ENCODE results near the gene CDADC1.
"Not testable (repeated sequence)": the region's sequence is repeated elsewhere in the genome, so short reads cannot be mapped to it uniquely, and the experiment has no call there.

CDADC1 gene

DNA sequence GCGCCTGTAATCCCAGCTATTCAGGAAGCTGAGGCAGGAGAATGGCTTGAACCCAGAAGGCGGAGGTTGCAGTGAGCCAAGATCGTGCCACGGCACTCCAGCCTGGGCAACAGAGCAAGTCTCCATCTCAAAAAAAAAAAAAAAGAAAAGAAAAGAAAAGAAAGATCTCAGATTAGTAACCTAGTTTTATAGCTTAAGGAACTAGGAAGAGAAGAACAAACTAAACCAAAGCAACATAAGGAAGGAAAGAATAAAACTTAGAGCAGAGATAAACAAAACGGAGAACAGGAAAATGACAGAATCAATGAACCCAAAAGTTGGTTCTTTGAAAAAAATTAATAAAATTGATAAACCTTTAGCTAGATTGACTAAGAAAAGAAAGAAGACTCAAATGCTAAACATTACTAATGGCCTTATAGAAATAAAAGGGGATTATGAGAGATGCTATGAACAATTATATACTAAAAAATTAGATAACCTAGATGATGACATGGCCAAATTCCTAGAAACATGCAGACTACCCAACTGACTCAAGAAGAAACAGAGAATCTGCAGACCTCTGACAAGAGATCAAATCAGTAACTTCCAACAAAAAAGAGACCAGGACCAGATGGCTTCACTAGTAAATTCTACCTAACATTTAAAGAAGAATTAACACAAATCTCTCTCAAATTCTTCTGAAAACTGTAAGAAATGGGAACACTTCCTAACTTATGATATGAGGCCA lies 68.2 kb downstream of the CDADC1 start:
- DNase-seq (ENCODE audit: low spot score): no peak

DNA sequence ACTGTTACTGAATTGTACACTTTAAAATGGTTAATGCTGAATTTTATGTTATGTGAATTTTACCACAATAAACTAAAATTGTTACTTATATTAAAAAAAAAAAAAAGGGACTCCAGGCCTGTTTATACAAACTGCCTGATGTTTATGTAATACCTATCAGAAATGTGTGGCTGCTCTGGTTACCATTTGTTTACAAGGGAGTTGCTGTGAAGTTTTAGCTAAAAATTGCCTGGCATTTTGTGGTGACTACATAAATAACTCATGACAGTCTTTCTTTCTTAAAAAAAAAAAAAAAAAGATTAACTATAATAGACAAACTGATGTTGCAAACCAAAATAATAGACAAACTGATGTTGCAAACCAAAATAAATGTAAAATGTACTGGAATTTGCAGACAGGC lies 71.8 kb downstream of the CDADC1 start:
- DNase-seq (ENCODE audit: low spot score): no peak

DNA sequence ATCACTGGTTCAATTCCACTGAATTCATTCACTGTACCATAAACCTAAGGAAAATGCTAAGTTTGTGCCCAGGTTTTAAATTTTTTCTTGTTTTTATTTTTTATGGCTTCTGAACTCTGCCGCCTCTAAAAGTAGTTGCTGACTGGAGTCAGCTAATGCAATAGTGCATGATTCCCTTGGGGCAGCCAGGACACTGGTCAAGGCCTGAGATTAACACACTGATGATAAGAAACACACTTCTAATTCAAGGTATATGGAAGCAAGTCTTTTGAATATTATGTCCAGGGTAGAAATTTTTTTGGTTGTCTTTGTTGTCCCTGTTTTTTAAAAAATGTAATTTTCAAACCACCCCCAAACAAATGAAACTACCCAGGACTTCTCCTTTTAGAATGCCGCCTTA lies 72.2 kb downstream of the CDADC1 start:
- no peak for DNase-seq (ENCODE audit: low spot score)

DNA sequence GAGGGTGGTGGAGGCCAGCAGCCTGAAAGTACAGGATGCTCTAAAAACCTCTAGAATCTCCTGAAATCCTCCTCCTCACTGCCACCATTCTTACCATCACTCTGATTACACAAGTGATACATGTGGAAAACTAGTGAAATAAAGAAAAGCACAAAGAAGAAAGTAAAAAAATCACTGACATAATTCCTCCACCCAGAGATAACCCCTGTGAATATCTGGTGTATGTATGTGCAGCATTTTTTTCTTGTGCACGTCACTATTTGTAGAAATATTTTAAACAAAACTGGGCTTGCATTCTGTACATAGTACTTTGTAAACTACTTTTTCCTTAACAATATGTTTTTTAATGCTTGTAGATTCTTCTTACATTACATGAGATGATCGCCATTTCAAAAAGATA lies 73.2 kb downstream of the CDADC1 start:
- DNase-seq (ENCODE audit: low spot score): no peak

DNA sequence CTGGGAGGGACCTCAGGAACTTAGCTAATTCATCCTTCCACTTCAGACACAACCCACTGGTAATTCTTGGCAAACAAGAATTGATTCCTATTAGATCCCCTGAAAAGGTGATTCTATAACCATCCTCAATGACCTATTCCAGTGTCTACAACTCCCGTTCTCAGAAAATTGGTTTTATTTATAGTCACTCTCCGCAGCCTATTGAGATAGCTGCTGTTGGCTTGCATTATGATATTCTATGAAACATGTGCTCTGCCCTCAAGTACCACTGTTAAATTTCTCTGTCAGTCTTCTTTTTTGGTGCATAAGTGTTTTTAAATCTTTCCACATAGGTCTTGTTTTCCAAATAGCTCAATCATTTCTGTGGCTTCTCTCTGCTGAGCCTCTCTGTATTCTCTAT lies 75.0 kb downstream of the CDADC1 start:
- DNase-seq (ENCODE audit: low spot score): no peak

DNA sequence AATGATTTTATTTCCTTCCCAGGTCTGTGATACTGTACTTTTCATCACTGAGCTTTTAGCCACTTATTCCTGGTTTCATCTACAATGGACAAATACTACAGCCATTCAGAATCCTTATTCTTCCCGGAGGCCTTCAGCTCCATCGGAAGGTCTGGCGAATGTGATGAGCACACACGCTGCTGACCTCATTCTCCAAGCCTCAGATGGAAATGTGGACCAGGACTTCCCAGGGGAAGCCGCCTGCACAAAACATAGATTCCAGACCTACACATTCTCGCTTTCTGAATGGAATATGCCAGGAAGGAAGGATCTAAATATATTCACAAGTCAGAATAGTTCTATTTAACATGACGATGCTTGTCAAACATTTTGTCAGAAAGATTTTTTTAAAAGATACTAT lies 75.6 kb downstream of the CDADC1 start:
- DNase-seq (ENCODE audit: low spot score): no peak

DNA sequence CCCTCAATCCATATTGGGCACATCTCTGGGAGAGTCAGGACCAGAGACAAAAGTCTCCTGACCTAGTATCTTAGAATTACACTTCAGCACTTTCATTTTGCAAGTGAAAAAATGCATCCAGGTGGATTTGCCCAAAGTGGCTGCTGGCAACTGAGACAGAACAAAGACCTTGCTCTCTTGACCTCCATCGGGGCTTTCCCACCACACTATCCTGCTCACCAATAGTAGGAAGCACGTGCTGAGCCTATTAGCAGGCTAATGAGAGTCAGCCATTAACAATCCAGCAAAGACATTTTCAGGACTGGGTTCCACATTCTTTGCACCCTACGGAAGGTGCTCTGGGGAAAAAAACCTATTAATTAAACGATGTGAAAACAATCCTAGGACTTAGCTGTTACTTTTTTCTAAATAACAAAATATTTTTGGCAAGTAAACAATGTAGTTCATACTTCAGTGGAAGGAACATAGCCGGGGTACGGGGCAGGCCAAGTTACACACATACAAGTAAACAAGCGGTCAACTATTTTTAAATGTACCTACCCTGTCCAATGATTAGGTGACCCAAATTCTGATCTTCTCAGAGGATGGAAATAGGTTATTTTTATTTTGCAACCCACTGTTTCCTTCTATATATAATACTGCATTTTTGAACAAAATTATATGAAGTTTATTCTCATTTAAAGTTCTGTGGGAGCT lies 78.6 kb downstream of the CDADC1 start:
- no peak for DNase-seq (ENCODE audit: low spot score)

DNA sequence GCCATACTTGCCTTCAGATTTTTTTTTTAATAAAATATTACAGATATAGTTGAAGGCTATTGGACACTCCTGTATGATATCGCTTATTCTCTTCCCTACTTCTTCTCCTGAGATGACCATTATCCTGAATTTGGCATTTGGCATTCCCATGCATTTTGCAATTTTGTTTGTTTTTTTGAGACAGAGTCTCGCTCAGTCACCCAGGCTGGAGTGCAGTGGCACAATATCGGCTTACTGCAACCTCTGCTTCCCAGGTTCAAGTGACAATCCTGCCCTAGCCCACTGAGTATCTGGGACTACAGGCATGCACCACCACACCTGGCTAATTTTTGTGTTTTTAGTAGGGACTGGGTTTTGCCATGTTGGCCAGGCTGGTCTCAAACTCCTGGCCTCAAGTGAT lies 79.4 kb downstream of the CDADC1 start:
- DNase-seq (ENCODE audit: low spot score): not testable (repeated sequence)

DNA sequence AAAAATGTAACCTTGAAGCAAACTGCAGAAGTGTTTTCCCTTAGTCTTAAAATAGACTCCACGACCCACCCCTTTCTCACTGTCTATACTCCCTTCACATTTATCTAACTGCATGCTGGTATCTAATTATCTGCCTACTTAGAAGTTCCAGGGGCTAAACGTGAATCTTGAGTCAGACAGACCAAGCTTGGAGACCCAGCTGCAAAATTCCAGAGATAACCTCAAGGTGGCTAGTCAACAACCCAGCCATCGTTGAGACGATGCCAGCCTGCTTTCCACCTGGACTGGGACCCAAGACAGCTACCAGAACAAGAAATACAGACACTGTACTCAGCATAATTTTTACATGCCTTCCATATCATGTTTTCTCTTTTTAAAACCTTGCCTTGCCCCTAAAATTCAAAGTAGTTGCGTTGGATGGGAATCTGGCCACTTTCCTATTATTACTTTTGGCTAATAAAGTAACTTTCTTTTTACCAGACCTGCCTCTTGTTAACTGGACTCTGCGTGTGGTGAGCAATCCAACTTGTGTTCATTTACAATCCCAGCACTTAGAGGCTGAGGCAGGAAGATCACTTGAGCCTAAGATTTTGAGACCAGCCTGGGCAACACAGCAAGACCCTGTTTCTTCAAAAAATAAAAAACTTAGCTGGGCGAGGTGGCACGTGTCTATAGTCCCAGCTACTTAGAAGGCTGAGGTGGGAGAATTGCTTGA lies 82.3 kb downstream of the CDADC1 start:
- DNase-seq (ENCODE audit: low spot score): no peak

DNA sequence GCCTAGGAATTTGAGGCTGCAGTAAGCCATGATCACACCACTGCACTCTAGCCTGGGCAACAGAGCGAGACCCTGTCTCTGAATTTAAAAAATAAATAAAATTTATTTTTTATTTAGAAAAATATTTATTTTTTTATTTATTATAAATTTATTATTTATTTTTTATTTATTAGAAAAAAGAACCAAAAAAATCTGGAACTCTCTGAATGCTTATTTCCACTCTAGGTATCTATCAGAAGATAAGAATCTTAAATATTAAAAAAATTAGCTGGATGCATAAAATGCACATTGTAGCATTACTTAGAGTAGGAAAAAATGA lies 82.8 kb downstream of the CDADC1 start:
- DNase-seq (ENCODE audit: low spot score): no peak

DNA sequence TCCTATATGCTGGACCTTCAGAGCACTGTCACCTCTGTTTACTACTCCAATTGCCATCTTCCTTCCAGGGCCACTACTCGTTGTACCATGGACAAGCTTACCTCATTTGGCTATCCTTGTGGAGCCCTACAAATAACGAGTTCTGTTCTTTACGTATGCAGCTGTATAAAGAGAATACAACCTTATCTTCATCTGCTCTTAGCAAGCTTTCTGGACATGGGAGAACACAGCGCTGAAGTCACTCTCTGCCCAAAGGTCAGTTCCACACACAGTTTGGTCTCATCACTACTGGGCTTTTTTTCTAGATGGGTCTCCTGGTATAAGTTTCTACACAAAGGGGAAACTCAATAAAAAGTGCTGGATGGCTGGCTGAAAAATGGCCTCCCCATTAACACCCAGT lies 88.9 kb downstream of the CDADC1 start:
- DNase-seq (ENCODE audit: low spot score): no peak

DNA sequence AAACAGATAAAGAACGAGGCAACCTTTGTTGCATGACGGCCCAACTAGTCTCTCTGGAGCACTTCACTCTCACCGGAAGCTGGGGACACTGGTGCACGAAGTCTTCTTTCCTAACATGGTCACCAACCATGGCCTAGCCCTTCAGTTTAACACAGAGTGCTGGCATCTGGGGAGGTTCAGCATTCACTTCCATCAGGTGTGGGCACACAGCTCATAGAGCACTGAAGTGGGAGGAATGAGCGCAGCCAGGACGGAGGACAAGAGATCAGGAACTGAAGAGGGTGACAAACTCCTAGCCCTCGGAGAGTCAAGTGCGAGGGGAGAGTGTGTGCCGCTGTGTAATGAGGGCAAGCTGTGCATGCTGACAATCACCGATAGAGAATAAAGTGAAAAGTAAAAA lies 92.4 kb downstream of the CDADC1 start:
- no peak for DNase-seq (ENCODE audit: low spot score)

DNA sequence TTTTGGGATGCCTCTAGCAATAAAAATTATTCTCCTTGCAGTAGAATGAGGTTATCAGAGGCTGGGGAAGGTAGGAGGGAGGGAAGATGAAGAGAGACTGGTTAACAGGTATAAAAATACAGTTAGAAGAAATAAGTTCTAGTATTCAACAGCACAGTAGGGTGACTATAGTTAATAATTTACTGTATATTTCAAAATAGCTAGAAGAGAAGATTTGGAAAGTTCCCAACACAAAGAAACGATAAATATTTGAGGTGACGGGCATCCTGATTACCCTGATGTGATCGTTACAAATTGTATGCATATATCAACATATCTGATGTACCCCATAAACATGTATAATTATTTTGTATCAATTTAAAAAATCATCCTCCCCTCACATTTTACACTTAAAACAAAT lies 93.8 kb downstream of the CDADC1 start:
- no peak for DNase-seq (ENCODE audit: low spot score)

DNA sequence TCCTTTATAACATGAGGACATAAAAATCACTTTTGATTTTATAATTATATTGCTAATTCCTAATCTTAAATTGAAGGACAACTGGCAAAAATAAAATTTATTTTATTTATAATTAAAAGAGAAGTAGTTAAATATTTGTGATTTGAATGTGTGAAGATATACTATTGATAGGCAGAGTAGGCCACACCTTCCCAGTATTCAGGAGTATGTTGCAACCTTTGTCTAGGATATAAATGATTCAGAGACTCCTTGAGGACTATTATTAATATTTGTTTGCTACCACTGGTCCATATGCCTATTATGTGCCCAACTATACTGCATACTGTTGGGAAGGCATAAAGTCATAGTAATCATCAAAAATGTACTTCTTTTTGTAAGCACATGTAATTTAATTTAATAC lies 94.2 kb downstream of the CDADC1 start:
- no peak for DNase-seq (ENCODE audit: low spot score)

DNA sequence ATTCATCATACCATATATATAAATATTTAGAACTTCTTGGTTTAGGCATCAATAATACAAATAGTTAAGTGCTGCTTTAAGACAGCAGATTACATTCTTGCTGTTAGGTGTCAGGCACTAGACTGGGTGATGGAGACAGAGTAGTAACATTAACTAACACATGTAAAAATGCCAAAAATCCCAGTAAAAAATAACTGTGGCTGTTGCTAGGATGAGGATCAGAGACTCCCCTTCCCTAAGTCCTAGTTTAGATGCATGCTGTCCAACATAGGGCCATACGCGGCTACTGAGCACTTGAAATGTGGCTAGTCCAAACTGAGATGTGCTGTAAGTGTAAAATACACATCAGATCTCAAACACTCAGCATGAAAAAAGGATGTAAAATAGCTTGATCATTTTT lies 94.7 kb downstream of the CDADC1 start:
- no peak for DNase-seq (ENCODE audit: low spot score)
